ENCODE results near the gene PKMYT1. TPM values are rescaled to one million over a fixed set of nuclear protein-coding genes. Genes with fewer than 3 reads are reported as not detected.
"Not testable (repeated sequence)": the region's sequence is repeated elsewhere in the genome, so short reads cannot be mapped to it uniquely, and the experiment has no call there.

The PKMYT1 gene
- total RNA-seq, 2 experiments from 2014 or later: 104 to 195 TPM

- Histone ChIP-seq H3K4me1 (ENCODE audit: insufficient read depth, low read length, poor library complexity, severe bottlenecking) (peaks cover 4% of the 10 kb centered on the region), H3K4me3 (ENCODE audit: low read depth, low read length, poor library complexity, severe bottlenecking) (no peak overlapping the region), H3K79me2 (ENCODE audit: insufficient read depth, low read depth, low read length) (no peaks in the 10 kb centered on the region), H3K9me2 (ENCODE audit: insufficient read depth, low read length) (no peaks in the 10 kb centered on the region), H3K9me3 (ENCODE audit: low read length) (no peaks in the 10 kb centered on the region), H2AFZ (ENCODE audit: low read length) (no peak overlapping the region), H3K27ac (ENCODE audit: low read depth, low read length, poor library complexity, severe bottlenecking) (no peak overlapping the region), H3K36me3 (ENCODE audit: insufficient read depth, low read length) (no peaks in the 10 kb centered on the region; the same call in 1 of the 2 replicates), H4K20me1 (ENCODE audit: insufficient read depth, low read length) (peaks cover 4% of the 10 kb centered on the region; the same call in 1 of the 2 replicates), H3K4me2 (ENCODE audit: low read length) (no peak overlapping the region)
- no TSS peak for BruUV-seq (replicated peaks)
- ChIA-PET CTCF (ENCODE audit: unreplicated experiment) (no interaction called here), POLR2A (no interaction called here)
- TF ChIP-seq EZH2phosphoT487 (IDR thresholded peaks at IDR 0.05; ENCODE audit: borderline replicate concordance, low read depth, low read length) (no peak), CTCF (conservative IDR thresholded peaks at IDR 0.05; ENCODE audit: low read length) (no peak)
- intact Hi-C loops (cut with micrococcal nuclease; ENCODE audit: unreplicated experiment): loop anchor here (5.0 kb wide), 1 partner anchor 33 kb away; the partner anchor contains the start of gene KREMEN2
- no peak for DNase-seq (ENCODE audit: low spot score)
Observed at GRCh38 chr16:2929693-2930092, 50.6 kb downstream of the PKMYT1 start.

GRCh38 chr16:2928796-2929195 lies 51.5 kb downstream of the PKMYT1 start:
- Histone ChIP-seq H3K79me2 (ENCODE audit: insufficient read depth, low read depth, low read length) (no peaks in the 10 kb centered on the region), H3K4me3 (ENCODE audit: low read depth, low read length, poor library complexity, severe bottlenecking) (no peak overlapping the region), H3K4me1 (ENCODE audit: insufficient read depth, low read length, poor library complexity, severe bottlenecking) (peaks cover 4% of the 10 kb centered on the region), H3K36me3 (ENCODE audit: insufficient read depth, low read length) (no peaks in the 10 kb centered on the region; the same call in 1 of the 2 replicates), H2AFZ (ENCODE audit: low read length) (no peak overlapping the region), H3K27ac (ENCODE audit: low read depth, low read length, poor library complexity, severe bottlenecking) (no peak overlapping the region), H3K9me2 (ENCODE audit: insufficient read depth, low read length) (no peaks in the 10 kb centered on the region), H3K4me2 (ENCODE audit: low read length) (no peak overlapping the region), H4K20me1 (ENCODE audit: insufficient read depth, low read length) (peaks cover 4% of the 10 kb centered on the region; the same call in 1 of the 2 replicates), H3K9me3 (ENCODE audit: low read length) (no peaks in the 10 kb centered on the region)
- no peak for DNase-seq (ENCODE audit: low spot score)
- ChIA-PET POLR2A (no interaction called here), CTCF (ENCODE audit: unreplicated experiment) (no interaction called here)
- intact Hi-C loops (cut with micrococcal nuclease; ENCODE audit: unreplicated experiment): loop anchor here (5.0 kb wide), 1 partner anchor 34 kb away; the partner anchor contains the start of gene KREMEN2
- BruUV-seq (replicated peaks): no TSS peak
- no peak for TF ChIP-seq CTCF (conservative IDR thresholded peaks at IDR 0.05; ENCODE audit: low read length)
- TF ChIP-seq EZH2phosphoT487 (IDR thresholded peaks at IDR 0.05; ENCODE audit: borderline replicate concordance, low read depth, low read length): no peak

GRCh38 chr16:2928151-2928550 lies 52.1 kb downstream of the PKMYT1 start:
- DNase-seq (ENCODE audit: low spot score); H3K4me2 ChIP-seq (ENCODE audit: low read length); BruUV-seq (replicated peaks); H3K27ac ChIP-seq (ENCODE audit: low read depth, low read length, poor library complexity, severe bottlenecking); H3K9me3 ChIP-seq (ENCODE audit: low read length); H4K20me1 ChIP-seq (ENCODE audit: insufficient read depth, low read length); POLR2A ChIA-PET; CTCF ChIA-PET (ENCODE audit: unreplicated experiment); H3K9me2 ChIP-seq (ENCODE audit: insufficient read depth, low read length); H3K4me3 ChIP-seq (ENCODE audit: low read depth, low read length, poor library complexity, severe bottlenecking); H2AFZ ChIP-seq (ENCODE audit: low read length); H3K36me3 ChIP-seq (ENCODE audit: insufficient read depth, low read length); H3K4me1 ChIP-seq (ENCODE audit: insufficient read depth, low read length, poor library complexity, severe bottlenecking); H3K79me2 ChIP-seq (ENCODE audit: insufficient read depth, low read depth, low read length): not testable (repeated sequence)
- intact Hi-C loops (cut with micrococcal nuclease; ENCODE audit: unreplicated experiment): loop anchor here (5.0 kb wide), 1 partner anchor 34 kb away; the partner anchor contains the start of gene KREMEN2
